Stimulated activated CD4-positive, alpha-beta T cell treated with anti-CD3 and anti-CD28 coated beads, Interleukin-12 subunit alpha, Interleukin-12 subunit beta, amount 100 ng/mL, for 48 hours (primary cell): ENCODE data around the gene COLEC12.

Source experiments
- DNase-seq, 3 donors: peaks; one replicate each; pipeline ENCODE4 v3.0.0-alpha.2; 2020; ENCODE audit warnings: low read depth in 2 of 3, low spot score in 1 of 3

The COLEC12 gene

GRCh38 chr18:446941-447560, 53.5 kb downstream of the COLEC12 start:
- no peak for DNase-seq

DNA sequence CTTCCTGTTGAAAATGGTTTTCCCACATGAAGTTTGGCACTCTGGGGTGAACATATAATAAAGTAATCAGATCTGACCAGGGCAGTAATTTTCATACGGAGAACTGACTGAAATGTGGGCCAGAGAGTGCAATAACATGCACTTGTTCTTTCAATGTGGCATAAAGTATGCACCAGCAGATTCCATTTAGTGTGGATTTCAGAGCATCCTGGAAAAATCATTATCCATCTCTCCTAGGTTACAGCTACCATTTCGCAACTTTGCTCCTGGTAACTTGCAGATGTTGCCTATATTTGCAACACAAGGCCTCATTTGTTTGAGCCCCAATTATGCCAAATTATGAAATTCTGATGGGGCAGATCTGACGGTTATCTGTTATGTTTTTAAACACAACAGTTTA, 55.4 kb downstream of the COLEC12 start:
- DNase-seq, result no peak

GRCh38 chr18:438571-438970, 61.9 kb downstream of the COLEC12 start:
- no peak for DNase-seq

DNA sequence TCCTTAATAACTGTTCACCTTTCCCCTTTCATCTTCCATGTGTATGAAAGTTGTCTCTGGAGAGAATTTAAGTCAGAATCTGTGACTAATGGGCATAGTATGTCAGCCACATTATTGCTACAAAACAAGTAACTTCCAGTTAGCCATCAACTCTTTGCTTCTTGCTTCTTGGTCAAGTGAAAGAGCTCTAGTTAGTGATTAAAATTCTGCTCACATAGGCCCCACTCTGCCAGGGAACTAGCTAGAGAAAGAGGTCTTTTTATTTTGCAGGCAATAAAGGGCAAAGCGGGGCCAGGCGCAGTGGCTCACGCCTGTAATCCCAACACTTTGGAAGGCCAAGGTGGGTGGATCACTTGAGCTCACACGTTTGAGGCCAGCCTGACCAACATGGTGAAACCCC, 64.6 kb downstream of the COLEC12 start:
- no peak for DNase-seq

- no peak for DNase-seq
These were observed 66.1 kb downstream of the COLEC12 start for GRCh38 chr18:434410-434809.

GRCh38 chr18:433960-434359, 66.5 kb downstream of the COLEC12 start:
- no peak for DNase-seq

DNA sequence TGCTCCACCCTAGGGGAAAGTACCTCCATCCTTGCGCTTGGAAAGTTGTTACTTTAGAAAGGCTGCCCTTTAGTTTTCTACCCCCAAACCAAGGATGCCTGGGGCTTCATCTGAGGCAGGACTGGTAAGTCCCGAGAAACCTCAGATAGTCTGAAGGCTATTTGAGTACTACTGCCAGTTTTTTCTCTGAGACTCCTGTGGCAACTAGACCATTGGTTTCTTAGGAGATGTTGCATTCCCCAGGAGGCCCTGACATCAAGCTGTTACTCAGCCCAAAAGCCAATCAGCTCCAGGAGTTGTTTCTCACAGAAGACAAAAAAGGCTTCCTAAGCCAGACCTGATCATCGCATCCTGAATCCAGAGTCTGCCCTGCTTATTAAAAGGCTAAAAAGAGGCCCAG, 67.2 kb downstream of the COLEC12 start:
- no peak for DNase-seq

DNA sequence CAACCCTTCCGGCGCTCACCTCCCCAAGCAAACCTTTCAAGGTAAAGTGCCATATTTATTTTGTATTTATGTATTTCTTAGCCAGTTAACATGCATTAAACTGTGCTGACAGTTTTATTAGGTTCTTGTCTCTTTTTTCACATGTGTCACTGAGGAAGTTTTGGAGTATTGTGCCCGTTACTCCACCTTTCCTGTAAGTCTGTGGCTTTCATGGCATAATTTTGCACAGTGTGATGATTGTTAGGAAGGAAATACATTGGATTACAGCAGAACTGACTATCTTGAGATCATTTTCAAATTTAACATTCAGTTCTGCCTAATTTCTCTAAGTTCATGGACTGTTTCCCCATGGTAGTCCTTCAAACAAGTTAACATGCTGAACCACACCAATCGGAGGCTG, 67.7 kb downstream of the COLEC12 start:
- no peak for DNase-seq

GRCh38 chr18:429030-429429, 71.5 kb downstream of the COLEC12 start:
- DNase-seq, result no peak

DNA sequence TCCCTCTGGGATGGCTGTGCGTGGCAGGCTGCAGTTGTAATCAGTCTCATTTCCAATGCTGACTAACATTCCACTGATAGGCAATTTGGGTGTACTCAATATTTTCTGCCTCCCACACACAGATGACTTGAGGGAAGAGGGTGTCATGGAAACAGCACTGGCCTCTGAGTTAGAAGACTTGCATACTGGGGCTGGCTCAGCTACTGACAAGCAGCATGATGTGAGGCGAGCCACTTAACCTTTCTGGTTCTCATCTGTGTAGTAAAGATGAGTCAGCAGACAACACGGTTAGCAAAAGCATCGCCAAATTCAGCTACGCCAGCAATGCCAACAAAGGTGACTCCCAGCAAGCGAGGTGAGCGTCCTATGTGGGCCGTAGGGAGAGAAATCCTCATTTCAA, 73.5 kb downstream of the COLEC12 start:
- DNase-seq, result no peak

- no peak for DNase-seq
These were observed 75.3 kb downstream of the COLEC12 start for GRCh38 chr18:425106-425745.

DNA sequence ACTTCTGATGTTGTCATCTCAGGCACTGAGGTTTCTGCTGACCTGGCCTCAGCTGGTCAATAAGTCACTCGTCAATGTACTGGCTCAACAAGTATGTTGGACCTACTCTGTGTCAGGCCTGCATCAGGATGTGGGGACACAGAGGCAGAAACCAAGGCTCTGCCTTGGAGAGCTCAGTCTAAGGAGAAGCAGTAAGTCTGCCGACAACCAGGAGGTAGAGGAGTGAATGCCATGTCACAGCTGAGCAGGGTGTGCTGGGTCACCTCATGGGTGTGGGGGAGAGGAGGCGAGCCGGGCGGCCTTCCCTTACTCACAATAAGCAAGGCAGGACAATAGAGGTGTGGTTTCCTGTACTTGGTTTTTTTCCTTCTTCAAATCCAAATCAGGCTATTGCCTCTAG, 75.8 kb downstream of the COLEC12 start:
- no peak for DNase-seq

DNA sequence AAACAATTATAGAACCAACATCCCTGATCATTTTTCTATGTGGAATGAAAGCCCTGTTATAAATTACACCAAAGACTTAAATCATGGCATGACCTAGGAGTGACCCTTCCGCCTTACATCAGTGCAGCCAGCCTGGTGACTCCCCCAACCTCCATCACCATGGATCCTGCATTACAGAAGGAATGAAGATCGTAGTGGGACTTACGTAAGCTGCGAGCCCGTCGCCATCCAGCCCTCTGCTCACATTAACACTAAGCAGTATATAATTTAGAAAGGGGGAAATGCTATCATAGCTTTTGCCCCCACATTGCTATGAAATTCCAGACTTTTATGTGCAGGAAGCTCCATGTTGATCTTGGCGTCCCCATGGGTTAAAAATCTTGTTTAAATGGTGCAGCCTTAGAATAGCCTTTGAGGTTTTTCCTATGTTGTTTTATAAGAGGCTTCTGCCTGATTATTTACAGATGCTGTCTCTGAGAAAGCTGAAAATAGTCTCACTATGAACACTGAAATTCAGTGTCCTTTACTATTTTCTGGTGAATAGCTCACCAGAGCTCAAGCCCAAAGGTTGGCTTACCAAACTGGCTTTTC, 76.3 kb downstream of the COLEC12 start:
- no peak for DNase-seq

GRCh38 chr18:422966-423365, 77.5 kb downstream of the COLEC12 start:
- no peak for DNase-seq

- DNase-seq, result no peak
These were observed 79.0 kb downstream of the COLEC12 start for GRCh38 chr18:421247-422155.

DNA sequence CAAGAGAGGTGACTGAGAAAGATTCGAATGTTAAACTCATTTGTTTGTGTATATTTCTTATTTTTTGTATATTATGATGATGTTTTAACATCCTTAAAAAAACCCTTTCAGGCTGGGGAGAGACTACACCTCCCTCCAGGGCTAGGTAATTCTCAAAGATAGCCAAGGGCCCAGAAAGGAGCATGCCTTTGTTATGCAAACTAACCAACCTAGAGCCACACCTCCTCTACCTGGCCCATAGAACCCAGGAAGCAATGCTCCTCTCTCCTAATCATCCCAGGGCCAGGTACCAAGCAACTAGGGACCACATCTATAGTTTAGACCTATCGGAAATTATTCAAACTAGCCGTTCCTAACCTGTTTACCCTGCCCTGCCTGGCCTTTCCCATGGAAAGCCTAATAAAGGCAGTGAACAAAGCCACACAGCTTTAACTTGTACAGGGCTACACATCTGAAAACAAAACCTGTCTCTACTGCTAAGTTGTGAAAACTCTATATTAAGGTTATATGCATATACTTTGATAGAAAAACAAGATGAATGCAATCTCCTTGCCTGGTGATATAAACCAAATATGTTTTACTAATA, 79.7 kb downstream of the COLEC12 start:
- DNase-seq, result no peak

DNA sequence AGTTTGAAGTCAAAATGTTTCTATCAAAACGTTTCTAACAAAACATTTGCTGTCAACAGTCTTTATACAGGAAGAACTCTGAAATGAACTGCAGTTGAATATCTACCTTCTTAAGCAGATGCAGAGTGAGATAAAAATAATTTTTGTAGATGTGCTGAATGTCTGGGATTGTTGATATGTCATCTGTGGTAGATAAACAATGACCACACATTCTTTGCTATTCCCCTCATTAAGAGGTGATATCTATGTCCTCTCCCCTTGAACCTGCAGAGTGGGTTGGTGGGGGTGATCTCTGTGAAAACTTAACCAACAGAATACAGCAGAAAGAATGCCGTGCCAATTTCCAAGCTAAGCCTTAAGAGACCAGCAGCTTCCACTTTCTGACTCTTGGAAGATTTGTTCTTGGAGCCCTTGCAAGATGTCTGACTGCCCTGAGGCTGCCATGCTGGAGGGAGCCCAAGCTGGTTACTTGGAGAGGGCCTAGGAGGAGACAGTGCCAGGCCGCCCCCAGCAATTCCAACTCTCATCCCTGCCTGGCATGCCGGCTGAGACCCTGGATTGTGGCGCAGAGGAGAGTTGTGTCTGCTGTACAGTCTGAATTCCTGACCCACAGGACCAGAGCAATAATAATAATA, 80.8 kb downstream of the COLEC12 start:
- DNase-seq, result no peak

DNA sequence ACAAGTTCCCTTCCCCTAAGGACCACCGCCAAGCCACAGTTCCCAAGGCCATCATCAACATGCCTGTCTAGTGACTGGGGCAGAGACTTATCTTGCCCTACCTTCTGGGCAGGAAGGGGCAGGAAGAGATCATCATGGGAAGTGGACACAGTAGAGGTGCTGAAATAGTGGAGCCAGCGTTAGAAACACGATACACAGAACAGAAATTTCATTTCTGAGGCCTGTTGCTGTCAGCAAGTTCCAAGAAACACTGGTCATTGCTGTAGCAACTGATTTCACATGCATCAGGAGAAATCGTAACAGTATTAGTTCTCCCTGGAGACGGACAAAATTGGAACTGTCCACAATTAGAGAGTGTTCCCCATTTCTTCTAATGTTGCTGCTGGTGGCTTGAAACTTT, 83.0 kb downstream of the COLEC12 start:
- DNase-seq, result no peak

DNA sequence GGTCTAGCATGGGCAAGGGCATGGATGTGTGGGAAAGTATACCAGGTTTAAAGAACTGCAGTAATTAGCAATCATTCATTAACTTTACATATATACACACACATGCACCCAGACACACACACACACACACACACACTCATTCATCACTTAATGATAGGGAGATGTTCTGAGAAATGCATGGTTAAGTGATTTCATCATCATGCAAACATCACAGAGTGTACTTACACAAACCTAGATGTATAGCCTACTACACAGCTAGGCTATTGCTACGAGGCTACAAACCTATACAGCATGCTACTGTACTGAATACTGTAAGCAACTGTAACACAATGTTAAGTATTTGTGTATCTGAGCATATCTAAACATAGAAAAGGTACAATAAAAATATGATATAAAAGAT, 83.6 kb downstream of the COLEC12 start:
- DNase-seq, result no peak

- no peak for DNase-seq
These were observed 84.6 kb downstream of the COLEC12 start for GRCh38 chr18:415617-416612.
